Stimulated activated CD4-positive, alpha-beta T cell treated with anti-CD3 and anti-CD28 coated beads, Interleukin-1b, Interleukin-23, amount 100 ng/mL, for 24 hours (primary cell): ENCODE results near the gene SKAP1.
A peak's percentile ranks its signal among the peaks of the same experiment; 100 is the strongest.
"Not testable (repeated sequence)": the region's sequence is repeated elsewhere in the genome, so short reads cannot be mapped to it uniquely, and the experiment has no call there.

Experiments used
- DNase-seq, 4 experiments: peaks; one replicate each; pipeline ENCODE4 v3.0.0-alpha.2; 2020; ENCODE audit warnings: low read depth in 4 of 4, low spot score in 1 of 4

The SKAP1 gene

DNA sequence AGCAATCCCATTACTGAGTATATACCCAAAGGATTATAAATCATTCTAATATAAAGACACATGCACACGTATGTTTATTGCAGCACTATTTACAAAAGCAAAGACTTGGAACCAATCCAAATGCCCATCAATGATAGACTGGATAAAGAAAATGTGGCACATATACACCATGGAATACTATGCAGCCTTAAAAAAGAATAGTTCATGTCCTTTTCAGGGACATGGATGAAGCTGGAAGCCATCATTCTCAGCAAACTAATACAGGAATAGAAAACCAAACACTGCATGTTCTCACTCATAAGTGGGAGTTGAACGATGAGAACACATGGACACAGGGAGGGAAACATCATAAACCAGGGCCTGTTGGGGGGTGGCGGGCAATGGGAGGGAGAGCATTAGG, 19.3 kb upstream of the SKAP1 start:
- not testable (repeated sequence) for DNase-seq

DNA sequence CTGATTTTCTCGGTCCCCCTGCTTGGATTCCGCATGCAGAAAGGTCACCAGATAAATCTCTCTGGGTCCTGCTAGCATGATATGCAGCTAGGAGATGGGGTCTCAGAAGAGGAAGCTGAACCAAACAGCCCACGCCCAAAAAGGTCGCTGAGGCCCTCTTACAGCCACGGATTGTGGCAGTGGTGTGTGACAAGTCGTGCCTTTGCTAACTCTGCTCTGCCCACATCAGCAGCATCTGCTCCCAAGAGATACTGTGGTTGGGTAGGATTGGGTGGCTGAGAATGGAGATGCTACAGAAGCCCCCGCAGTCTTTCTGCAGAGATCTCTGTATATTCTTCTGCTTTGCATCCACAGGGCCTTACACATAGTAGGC, 15.2 kb upstream of the SKAP1 start:
- DNase-seq, result no peak

DNA sequence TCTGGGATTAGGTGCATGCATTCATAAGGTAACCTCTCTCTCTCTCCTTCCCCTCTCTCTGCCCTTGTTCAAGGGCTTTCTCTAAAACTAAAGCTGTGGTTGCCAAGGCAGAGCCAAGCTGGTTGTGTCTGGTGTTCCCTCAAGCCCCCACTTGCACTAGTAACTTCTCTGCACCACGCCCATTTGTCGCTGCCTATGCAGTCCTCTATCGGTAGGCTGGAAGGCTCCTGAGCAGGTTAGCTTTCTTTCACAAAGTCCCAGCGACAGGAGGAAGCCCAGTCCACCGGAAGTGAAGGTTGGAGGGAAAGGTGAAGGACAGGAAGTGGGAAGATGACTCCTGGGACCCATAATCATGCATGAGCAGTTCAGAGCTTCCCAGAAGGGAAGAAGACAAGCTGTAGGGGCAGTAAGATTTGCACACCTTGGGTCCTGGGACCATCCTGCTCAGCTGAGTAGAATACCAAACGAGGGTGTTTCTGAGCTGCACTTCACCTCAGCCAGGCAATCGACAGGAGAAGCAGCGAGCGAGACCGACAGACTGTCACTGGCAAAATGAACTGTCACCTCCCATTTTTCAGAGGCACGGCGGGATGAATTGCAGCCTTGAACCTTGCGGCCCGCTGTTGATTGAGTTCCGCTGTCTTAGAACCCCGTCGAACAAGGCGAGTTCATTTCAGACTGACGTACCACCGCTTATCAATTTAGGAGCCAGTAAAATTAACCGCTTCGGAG, 14.7 kb upstream of the SKAP1 start:
- DNase-seq, result no peak

DNA sequence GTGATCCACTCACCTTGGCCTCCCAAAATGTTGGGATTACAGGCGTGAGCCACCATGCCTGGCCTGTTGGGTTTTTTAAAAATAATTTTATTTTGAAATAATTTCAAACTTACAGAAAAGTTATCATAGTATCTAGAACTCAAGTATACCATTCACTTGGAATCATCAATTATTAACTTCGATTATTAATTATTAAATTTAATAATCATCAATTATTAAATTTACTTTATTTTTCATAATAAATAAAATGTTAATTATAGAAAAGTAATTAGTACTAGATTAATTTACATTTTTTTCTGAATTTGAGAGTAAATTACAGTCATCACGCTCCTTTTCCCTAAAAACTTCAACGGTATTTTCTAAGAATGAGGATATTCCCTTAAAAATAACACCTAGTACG, 13.7 kb upstream of the SKAP1 start:
- no peak for DNase-seq

DNA sequence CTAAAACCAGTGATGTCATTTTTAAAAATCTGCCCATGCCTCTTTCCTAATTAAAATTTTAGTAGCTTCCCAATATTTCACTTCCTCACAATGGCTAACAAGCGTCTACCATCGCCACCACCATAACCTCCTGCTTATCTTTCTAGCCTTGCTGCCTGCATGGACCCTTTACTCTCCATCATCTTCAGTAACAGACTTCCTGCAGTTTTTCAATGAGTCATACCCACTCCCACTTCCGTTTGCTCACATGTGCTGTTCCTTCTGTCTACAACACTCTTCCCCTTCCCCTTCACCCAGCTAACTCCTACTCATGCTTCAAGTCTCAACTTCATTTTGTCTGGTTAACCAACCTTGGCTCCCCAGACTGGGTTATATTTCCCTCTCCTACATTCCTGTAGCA, 12.8 kb upstream of the SKAP1 start:
- DNase-seq, result no peak

DNA sequence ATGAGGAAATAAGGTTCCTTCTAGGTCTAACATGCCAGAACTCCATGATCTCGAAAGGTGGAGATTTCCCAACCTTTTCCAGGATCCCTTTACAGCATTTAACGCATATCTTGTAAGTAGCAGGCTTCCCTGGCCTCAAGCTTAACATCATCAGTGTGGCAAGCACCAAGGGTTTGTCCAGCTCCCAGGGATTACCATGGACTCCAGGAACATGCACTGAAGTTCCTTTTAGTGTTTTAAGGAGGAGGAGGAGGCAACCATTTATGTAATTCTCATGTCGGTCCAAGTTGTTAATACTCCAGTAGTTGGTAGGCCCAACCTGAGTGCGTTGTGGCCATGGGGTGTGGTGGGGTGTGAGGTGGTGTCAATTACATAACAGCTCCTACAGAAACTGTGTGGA, 11.8 kb upstream of the SKAP1 start:
- no peak for DNase-seq

DNA sequence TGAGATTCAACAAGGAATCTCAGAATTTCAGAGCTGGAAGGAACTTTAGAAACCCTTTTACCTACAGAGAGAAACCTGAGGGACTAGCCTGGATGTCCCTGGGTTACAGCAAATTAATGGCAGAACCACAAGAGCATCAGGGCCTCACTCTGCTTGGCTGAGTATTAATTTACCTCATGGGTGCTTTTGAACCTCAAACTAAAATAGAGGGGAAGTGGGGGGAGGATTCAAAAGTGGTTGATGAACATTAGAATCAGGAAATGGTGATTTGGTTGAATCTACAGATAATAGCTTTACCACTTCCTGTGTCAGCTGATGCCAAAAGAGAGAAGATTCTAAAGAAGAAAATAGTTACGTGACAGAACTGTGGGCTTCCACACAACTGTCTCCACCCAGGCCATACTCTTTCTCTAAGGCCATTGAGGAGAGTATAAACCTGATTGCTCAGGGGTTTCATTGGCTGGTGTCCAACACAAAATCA, 11.3 kb upstream of the SKAP1 start:
- no peak for DNase-seq

DNA sequence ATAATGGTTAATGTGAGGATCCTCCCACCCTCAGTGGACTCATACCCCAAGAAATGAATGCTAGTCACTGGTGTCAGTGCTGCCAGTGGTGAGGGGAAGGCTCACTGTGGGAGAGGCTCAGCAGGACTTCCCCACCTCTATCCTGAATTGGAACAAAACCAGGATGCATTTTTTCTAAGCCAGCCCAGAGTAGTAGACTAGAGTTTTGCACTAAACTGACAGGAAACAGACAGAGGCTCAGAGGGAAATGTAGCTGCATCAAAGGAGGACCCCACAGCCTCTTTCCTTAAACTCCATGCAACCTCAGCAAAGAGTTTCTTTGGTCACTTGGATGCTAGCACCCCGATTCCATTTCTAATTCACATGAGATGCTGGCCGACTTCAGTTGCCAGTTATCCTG, 10.7 kb upstream of the SKAP1 start:
- no peak for DNase-seq

DNA sequence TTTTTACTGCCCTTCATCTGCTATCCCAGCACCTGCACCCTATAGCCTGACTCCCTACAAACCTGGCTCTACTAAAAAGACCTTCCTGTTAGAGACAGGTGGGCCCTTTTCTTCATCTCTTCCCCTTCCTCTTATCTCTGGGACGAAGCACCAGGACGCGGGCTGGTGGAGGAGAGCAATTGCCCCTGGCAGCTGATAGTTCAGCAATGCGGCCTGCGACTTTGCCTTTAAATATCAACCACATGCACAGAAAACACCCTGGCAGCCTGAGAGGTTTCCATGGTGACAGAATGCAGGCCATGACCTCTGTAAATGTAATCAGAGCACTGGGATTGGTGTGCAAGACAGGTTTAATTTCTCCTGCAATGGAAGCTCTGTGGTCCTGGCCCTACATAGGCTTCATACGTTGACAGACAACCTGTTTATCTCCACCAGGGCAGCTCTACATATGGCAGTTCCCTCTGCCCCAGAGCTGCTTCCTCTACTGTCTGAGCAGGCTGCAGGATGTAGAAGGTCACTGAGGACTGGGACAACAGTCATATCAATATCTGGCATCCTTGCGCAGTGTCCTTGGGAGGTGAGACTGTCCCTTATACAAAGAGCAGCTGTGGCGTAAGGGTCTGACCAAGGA, 10.0 kb upstream of the SKAP1 start:
- no peak for DNase-seq

DNA sequence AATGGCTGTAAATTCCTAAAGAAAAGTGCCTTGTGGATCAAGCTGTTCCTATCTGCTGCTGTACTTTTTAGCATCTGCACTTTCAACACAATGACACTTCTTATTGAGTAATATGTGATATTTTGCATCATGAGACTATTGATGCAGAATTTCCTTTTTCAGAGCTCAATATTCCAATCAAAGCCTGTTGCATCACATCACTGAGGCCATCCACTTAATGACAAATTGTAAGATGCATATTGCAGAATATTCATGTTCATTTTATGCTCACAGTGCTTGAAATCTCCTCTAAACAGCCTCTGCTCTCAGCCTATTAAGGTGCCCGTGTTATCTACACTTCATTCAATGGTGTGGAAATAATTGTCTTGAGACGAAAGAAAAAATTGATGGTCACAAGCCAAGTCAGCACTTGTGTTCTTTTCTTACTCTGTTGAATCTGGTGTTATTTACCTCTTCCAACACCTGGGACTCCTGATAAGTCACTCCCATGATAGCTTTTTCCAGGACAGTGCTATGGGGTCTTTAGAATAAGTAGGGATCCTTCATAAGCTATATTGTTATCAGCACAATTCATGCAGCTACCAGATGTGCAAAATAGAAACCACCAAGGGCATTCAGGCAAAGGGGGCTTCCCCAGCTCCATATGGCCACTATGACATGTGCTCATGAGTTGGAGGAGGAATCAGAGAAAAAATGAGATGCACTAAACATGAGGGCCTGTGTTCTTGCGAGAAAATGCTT, 9.3 kb upstream of the SKAP1 start:
- DNase-seq, result no peak

DNA sequence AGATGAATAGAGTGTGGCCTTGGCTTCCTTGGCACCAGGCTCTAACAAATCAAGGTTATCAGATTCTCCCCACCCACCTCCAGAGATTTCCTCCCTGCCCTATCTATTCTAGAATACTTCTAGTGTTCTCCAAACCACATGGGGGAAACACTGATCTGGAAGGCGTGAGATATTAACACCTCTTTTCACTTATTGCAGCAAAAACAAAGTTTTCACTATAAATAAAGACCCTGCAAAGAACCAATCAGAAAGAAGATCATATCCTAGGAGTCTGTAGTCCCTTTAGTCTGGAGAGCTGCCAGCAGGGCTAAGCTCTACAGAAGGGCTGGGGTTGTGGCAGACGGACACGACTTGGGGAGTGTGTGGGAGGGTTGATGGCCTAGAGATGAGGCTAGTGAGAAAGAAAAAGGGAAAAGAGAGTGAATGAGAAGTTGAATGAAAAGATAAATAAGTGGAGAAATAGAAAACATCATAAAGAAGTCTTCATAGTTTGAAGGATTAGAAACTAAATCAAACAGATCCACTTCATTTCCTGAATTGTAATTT, 8.6 kb upstream of the SKAP1 start:
- no peak for DNase-seq

DNA sequence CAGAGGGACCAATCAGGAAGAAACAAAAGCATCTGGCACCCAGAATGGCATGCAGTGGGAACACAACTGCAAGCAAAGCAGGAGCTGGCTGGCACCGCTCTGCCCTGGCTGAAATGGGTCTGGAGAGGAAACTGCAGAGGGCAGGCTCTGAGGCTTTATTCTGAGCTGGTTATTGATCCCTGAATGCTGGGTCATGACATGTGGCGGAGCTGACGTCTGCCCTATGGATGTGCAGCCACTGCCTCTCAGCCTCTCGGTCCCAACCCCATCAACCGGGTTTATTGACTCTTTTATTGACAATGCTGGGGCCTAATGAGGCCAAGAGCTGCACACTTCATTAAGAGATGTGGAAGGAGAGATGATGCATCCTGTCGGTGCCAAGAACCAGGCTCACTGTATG, 3.9 kb upstream of the SKAP1 start:
- no peak for DNase-seq

DNA sequence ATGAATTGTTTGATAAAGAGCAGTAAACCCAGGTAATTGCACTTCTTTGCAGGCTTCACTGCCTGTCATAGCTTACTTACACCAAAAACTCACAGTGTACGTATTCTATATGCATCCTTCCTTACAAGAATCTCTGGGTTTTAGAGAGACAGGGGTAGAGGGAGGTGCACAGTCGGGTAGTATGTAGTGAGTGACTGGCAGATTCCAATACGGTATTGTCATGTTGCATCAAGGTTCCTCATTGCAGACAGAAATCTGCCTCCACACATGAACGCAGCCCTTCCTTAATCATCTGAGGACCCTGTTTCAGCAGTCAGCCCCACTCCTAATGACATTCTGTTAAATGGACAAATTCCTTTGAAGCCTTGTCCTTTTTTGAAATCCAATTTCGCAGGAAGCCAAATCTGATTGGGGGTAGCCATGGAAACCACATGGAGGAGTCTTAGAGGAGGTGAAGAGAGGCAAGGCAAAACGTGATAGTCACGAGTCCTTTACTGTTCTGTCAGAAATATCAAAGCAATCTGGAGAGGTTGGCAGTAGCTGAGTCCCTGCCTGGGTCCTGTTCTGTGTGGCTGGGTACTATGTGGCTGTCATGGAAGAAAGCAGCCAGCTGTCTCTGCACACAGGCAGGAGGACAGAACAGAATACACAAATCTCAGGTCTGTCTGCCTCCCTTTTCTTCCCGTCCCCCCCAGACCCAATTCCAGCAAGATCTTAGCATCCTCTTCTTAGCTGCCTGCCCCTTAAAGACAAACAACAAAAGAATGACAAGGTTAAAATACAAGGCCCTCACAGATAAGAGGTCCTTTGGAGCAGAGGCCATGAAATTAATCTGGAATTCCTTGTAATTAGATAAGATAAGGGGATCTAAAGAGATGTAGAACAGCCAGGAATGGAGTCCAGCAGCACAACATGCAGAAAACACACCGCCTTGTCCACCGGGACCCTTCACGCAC, 3.1 kb upstream of the SKAP1 start:
- no peak for DNase-seq

DNA sequence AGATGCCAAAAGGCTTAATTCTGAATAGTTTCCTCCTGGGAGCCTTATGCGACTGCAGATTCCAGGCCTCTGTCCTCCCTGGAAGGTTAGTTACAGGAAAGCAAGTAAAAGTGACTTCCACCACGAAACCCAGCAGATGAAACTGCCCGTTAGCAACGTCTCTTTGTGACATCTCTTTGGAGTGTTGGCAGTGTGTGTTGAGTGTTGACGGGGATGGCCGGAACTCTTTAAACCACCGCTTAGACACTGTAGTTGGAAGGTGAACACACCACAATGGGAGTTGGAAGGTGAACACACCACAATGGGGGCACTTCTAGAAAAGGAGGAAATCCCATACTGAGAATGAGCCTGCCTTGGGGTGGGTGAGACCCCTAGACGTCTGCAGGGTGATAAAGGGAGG, 858 bp downstream of the SKAP1 start:
- DNase-seq, result no peak

DNA sequence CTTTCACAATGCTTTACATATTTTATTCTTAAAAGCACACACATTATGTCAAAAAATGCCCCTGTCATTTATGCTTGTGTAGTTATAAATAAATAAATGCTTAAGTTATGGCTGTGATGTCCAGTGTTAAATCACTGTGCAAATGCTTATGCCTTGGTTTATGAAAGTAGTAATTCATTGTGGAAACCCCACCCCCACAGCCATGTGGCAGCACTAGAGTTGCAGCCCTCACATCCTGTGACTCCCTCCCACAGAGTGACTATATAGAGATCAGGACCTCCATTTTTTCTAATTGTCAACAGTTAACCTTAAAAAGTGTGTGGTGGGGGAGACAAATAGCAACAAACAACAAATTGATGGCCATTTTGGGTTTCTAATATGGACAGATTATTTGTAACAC, 2.4 kb downstream of the SKAP1 start:
- DNase-seq, result peak in 3 of 4 experiments; percentile 41 to 66 (median 50)

DNA sequence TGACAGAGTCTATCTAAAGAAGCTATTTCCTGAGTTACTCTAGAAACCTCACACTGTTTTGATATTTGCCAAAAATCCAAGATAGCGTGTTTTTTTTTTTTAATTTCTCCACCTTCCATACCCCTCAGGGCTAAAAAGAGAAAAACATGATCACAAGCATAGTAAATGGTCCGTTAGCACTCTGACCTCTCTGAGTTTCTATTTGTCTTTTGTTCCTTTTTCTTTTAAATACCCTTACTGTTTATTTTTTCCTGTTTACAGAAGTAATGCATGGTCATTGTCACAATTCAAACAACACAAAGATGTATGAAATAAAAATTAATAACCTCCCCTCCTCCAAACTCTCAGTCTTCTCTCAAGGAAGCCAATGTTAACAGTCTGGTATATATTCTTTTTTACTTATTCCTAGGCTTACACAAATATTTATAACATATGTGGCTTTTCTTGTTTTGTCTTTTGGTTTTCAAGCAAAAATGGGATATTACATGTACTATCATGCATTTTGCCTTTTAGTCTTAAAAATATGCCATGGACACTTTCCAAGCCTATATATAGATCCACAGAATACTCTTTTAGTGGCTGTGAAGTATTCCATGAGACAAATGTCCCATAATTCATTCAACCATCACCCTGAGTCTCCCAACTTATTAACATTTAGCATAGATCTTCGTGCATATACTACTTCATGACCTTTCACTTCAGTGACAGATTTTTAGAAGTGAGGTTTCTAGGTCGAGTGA, 3.1 kb downstream of the SKAP1 start:
- no peak for DNase-seq

DNA sequence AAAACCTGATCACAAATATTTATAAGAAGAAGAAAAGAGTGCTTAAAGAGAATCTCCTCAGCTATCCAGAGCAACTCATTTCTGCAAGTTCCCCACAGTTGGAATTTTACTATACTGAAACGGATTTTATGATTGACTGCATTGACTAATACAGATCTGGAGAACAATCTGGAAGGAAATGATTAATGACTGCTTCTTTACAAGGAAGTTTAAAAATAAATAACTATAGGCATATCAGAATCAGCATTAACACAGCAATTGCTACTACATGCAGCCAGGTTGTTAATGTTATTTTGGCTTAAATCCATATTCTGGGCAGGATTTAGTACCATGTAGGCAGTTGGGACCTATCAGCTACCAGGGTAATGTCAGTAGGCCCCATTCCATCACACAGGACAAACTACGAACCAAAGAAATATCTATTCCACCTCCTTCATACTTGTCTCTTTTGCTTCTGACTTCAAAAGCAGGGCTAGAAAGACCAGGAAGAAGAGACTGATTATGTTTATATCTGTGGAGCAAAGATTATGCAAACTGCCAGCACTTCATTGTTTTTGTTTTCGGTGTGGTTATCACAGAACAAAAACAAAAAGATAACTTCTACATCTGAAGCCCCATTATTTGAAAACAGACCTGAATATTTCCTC, 3.9 kb downstream of the SKAP1 start:
- DNase-seq, result no peak

DNA sequence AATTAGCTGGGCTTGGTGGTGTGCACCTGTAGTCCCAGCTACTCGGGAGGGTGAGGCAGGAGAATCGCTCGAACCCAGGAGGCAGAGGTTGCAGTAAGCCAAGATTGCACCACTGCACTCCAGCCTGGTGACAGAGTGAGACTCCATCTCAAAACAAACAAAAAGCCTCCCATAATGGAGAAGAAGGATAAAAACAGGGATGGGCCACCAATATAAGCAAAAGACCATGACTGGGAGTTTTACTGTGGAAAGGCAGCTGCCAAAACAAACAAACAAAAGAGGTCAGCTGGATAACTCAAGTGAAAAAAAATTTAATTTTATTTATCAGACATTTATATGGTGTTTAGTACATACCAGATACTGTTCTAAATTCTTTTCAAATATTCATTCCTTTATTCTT, 8.0 kb downstream of the SKAP1 start:
- not testable (repeated sequence) for DNase-seq

DNA sequence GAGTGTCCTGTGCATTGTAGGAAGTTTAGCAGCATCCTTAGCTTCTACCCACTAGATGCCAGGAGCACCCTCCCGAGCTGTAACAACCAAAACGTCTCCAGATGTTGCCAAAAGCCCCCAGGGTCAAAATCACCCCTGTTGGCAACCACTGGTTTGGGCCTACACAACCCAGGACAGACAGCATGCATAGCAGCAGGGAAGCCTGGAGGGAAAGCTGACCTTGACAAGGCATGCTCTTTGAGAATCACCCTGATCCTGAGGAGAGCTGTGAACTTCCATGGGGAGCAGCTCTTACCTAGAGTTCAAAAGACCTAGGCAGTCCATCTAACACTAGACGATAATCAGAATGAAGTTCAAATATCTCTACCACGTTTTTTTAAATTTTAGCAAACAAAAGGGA, 9.2 kb downstream of the SKAP1 start:
- DNase-seq, result no peak

DNA sequence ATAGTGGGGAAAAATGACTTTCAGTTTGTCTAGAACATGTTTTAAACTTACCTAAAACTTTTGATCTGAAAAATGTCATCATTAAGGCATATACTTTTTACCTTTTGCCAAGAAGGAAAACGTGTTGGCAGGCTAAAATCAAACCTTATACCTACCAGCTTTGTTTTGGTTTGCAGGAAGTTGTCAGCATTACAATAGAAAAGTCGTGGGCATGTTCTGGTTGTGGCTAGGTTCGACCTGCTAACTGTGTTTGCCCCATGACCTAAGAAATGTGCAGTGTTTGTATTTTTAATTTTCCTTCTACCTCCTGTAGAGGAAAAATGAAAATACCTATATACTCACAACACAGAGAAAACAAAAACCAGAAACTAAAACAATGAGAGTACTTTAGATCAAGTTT, 13.0 kb downstream of the SKAP1 start:
- DNase-seq, result no peak
